Measurements from ENCODE around the gene ADH7. TPM values are rescaled to one million over a fixed set of nuclear protein-coding genes. Genes with fewer than 3 reads are reported as not detected.

ADH7 gene
- total and polyA plus RNA-seq, 9 of the 15 experiments (the other 6 are each of a cell fraction or from before 2014, with no cell fraction given) = not detected

GRCh38 chr4:99410075-99410474 lies 25.1 kb downstream of the ADH7 start (continued):
- TF ChIP-seq HINFP (tag; conservative IDR thresholded peaks at IDR 0.05; ENCODE audit: low read depth) (no peak), NONO (IDR thresholded peaks at IDR 0.05; ENCODE audit: low read depth in 2 of 2, low read length in 1 of 2) (no peak), USF2 (CRISPR knock-in tag; IDR thresholded peaks at IDR 0.05) (no peak), CCNT2 (IDR thresholded peaks at IDR 0.05; ENCODE audit: borderline replicate concordance, extremely low read depth, insufficient read length, low read depth, low read length) (no peak), ZNF740 (CRISPR knock-in tag; IDR thresholded peaks at IDR 0.05) (no peak), ZNF740 (tag; IDR thresholded peaks at IDR 0.05) (no peak)

GRCh38 chr4:99408346-99408745 lies 26.8 kb downstream of the ADH7 start:
- H3K4me2 ChIP-seq (ENCODE audit: insufficient read depth, low read length) = no peak overlapping the region
- H3K4me1 ChIP-seq (replicated peaks in 1 of 2; ENCODE audit: control insufficient read depth in 2 of 2, insufficient read depth in 2 of 2, low read length in 2 of 2) = no peaks in the 10 kb centered on the region
- FAIRE-seq = no peak
- in situ Hi-C loops (cut with MboI) = loop anchor here (10.0 to 25.0 kb wide), 2 partner anchors 664 to 946 kb away; no protein-coding TSS in a partner anchor
- H4K20me1 ChIP-seq (replicated peaks; ENCODE audit: control insufficient read depth, insufficient read depth, low read length) = no peaks in the 10 kb centered on the region
- intact Hi-C loops (cut with micrococcal nuclease) = loop anchor here (5.0 kb wide), 4 partner anchors 399 to 1256 kb away; no protein-coding TSS in a partner anchor
- POLR2A ChIA-PET = no interaction called here
- H3K36me3 ChIP-seq (ENCODE audit: control insufficient read depth, insufficient read depth, low read length) = no peaks in the 10 kb centered on the region
- ATAC-seq = no peak
- H2AFZ ChIP-seq (ENCODE audit: low read depth, low read length) = no peak overlapping the region
- no TSS peak for BruUV-seq (replicated peaks)
- CTCF ChIA-PET (ENCODE audit: low intra/inter-chr PET ratio) = no interaction called here
- H3K9me3 ChIP-seq (replicated peaks; ENCODE audit: control insufficient read depth, insufficient read depth, low read depth, low read length) = no peaks in the 10 kb centered on the region
- H3K9ac ChIP-seq (ENCODE audit: insufficient read depth in 1 of 2, low read depth in 2 of 2, low read length in 2 of 2) = no peak overlapping the region
- H3K27ac ChIP-seq (ENCODE audit: extremely low read depth, low read depth, low read length) = no peak overlapping the region
- no peaks in the 10 kb centered on the region for H3K79me2 ChIP-seq (ENCODE audit: control insufficient read depth, insufficient read depth, low read length)
- no peaks in the 10 kb centered on the region for H3K9me1 ChIP-seq (ENCODE audit: control insufficient read depth, insufficient read depth, low read length)
- no peaks in the 10 kb centered on the region for H3K27me3 ChIP-seq (ENCODE audit: control insufficient read depth in 2 of 2, insufficient read depth in 2 of 2, low read length in 2 of 2)
- no peak for DNase-seq (ENCODE audit: extremely low read depth in 1 of 4, low spot score in 3 of 4)
- no peak overlapping the region for H3K4me3 ChIP-seq
- no peak for TF ChIP-seq GTF3C2 (IDR thresholded peaks at IDR 0.05; ENCODE audit: borderline replicate concordance, extremely low read depth, insufficient read length)
- no peak for TF ChIP-seq DDX20 (tag; IDR thresholded peaks at IDR 0.05; ENCODE audit: low read depth)
- no peak for TF ChIP-seq ZSCAN32 (CRISPR knock-in tag; IDR thresholded peaks at IDR 0.05)
- TF ChIP-seq ATF7 (IDR thresholded peaks at IDR 0.05) = no peak
- TF ChIP-seq ASH1L (IDR thresholded peaks at IDR 0.05; ENCODE audit: borderline replicate concordance, low read depth, partially characterized antibody) = no peak
- TF ChIP-seq NKRF (IDR thresholded peaks at IDR 0.05; ENCODE audit: borderline replicate concordance) = no peak
